Measurements from ENCODE around the gene CDH22.

CDH22 gene

DNA sequence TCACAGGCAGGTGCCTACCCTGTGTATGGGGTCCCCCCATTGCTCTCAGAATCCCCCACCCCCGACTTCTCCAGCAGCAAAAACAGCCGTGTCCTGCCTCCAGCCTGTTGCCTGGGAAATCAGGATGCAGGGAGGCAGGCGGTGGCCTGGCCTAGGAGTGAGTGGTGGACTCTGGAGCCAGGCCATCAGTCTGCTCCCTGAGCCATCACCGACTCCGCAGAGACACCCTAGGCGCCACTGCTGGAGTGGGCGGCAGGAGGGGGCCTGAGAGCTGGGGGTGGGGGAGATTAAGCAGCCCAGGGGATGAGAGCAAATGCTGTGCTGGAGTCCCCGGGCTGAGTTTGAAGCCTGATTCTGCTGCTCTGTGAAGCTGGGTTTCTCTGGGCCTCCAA lies 97.0 kb downstream of the CDH22 start:
- no peak for DNase-seq

DNA sequence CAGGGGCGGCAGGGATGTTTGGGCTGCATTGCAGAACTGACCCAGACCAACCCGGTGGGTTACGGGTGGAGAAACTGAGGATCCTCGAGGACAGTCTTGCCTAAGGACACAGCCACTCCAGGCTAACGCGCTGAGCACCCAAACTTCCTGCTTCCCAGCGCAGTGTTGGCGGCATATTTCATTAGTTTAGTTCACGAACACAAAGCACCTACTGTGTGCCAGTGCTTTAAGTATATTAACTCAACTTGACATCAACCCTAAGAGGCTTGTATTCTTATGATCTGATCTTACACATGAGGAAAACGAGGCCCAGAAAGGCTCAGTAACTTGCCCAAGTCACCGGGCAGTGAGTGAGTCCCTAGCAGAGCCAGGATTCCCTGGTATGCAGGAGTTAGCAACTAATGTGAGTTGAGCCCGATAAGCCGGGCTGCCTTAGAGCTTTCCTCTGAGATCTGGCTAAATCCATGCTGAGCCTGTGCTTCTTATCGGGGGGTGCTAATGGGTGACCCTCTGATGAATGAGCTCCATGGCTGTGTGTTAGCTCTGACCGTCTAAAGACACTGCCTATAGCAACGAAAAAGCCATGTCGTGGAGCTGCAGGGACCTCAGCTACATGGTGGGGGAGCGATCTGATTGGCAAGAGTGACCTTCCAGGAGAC lies 97.5 kb downstream of the CDH22 start:
- DNase-seq: no peak

DNA sequence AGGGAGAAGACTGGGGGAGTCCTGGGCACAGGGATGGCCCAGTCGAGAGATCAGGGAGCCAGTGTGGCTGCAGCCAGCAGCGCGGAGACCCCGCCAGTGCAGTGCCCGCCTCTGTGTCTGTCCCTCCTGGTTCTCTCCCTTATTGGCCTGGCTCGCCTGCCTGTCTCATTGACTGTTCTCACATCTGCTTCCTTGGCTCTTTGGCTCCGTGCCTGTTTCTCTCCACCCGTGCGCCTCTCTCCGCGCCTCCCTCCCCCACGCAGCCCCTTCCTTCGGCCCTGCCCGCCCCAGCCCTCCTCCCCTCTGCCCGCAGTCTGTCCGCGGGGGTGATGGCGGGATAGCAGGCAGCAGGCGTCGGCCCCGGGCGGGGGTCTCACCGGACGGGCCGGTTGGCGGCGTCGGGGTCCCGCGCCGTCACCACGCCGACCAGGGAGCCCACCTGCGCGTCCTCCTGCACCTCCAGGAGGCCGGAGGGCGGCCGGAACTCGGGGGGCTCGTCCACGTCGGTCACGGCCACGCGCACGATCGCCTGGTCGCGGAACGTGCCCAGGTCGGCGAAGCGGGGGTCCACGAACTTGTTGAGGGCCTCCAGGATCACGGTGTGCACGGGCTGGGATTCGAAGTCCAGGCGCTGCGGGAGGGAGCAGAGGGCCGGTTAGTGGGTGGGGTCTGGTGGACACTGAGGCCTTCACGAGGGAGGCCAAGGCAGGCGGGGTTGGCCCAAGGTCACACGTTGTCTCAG lies 98.2 kb downstream of the CDH22 start:
- DNase-seq: peak; percentile 97

DNA sequence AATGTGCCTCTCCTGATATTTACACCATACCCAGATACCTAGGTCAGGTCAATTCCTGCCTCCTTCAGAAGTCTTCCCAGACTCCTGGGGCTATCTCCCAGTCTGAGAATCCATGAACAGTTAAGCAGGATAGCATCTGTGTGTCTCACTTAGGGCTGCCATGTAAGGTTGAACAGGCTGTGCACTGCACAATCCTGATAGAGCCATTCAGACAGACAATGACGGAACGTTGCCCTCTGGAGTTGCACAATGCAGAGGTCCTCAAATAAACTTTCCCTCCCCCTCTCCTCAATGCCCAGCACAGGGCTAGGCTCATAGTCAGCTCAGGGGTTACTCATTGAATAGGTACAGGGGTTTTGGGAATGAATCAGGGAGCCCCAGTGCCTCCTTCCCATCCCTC lies 100.5 kb downstream of the CDH22 start:
- DNase-seq: no peak

DNA sequence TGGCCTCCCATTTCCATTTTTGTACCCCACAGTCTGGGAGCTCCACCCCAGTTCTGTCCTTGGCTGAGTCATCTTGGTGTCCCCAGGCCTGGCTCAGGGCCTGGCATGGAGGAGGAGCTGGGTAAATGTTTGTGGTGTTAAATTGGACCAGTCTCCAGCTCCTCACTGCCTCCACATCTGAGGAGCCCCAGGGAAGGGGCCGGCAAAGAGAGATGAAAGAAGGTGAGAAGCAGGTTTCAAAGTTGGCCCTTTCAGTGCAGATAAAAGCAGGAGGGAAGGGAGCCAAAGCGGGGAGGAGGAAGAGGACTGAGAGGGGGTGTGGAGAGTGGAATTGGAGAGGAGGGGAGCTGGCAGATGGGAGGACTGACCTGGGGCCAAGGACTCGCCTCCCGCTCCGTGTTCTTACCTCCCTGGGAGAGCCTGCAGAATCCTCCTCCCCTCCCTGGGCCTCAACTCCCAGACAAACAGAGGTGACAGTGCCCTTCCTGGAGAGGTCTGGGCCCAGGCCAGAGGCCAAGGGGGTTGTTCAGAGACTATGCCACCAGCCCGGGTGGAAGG lies 101.2 kb downstream of the CDH22 start:
- no peak for DNase-seq

DNA sequence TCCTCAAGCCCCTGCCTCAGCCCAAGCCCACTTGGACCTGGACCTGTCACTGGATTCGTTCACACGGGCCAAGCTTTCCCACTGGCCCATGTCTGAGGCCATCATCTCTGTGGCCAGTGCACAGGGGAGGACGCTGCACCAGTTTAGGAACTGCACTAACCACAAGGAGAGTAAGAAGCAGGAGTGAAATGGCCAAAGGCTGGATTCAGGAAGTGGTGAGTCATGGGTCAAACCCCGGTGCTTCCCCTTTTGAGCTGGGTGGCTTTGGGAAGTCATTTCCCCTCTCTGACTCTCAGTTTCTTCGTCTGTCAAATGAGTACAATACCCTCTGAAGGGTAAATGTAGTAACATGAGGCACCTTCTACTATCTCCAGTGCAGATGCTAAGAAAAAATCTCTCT lies 102.3 kb downstream of the CDH22 start:
- DNase-seq: no peak

DNA sequence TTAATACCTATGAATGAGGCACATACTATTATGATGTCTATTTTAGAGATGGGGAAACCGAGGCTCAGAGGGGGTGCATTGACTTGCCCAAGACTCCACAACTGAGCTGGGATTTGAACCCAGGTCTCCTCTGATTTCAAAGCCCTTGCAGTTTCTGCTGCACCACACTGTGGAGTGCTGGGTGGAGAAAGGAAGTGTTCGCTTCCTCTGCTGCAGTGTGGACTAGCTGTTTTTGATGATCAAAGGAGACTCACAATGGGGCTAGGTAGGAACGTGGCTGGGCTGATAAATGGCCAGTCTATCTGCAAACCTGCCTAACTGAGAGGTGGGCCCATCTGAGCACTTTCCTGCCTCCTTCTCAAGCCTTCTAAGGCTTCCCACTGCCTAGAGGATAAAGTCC lies 102.9 kb downstream of the CDH22 start:
- DNase-seq: no peak

DNA sequence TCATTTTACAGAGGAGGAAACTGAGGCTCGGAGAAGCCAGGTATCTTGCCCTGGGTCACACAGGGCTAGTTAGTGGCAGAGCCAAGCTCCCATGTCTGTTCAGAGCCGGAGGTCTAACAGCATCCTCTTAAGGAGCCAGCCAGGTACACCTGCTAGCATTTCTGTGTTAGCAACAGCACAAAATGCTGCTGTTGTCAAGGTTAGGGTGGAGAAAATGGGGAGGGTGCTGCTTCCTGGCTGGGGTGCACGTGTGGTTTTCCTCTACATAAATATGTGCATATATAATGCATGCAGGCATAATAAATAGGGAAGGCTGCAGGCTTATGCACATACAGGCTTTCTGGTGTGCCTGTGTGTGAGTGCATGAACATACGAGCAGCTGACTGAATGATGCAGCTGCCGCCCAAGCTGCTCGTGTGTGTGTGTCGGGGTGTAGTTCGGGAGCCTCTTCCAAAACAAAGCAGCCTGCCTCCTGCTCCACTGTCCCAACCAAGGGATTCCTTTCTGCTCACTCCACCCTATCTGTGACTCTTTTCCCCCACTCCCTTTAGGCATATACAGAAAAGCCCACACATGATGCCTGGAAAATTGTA lies 103.6 kb downstream of the CDH22 start:
- peak; percentile 86 for DNase-seq

DNA sequence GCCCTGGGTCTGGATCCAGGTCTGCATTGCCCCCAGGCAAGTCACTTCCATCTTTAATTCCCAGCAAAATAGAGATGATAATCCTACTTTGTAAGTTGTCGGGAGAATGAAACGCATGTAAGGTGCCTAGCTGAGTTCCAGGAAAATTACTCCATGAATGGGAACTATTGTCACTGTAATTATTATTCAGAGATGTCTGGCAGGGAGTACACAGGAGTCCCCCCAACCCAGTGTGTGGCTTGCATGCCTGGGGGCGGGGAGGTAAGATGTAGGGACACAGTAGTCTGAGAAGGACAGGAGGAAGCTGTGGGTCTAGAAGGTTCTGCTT lies 104.8 kb downstream of the CDH22 start:
- no peak for DNase-seq

DNA sequence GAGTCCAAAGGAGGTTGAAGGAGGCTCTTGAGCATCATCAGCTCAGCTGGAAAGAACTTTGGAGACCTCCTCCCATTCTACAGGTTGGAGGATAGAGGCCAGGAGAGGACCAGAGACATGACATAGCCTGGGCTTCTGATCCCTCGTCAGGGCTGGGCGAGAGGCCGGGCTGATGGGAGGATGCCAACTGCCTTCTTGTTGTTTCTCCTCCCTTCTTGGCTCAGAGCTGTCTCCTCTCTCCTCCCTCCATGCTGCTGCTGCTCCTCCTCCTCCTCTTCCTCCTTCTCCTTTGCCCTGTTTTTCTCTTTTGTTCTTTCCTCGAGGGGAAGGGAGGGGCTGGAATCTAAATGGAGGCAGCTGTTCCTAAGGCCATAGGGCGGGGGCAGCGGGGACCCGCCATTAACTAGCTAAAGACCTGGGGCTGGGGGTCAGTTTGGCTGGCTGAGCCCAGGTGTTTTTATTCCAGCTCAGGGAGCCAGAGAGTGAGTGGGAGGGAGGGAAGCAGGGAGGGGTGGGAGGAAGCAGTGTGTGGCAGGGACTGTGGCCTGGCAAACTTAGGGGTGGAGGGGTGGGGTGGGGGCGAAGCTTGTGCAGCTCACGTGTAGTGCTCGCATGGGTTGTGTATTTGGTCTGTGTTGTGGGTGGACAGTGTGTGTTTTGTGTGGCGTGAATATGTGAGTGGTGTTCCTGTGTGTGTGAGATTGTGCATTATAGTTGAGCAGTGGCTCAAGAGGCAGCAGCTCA lies 105.4 kb downstream of the CDH22 start:
- no peak for DNase-seq

DNA sequence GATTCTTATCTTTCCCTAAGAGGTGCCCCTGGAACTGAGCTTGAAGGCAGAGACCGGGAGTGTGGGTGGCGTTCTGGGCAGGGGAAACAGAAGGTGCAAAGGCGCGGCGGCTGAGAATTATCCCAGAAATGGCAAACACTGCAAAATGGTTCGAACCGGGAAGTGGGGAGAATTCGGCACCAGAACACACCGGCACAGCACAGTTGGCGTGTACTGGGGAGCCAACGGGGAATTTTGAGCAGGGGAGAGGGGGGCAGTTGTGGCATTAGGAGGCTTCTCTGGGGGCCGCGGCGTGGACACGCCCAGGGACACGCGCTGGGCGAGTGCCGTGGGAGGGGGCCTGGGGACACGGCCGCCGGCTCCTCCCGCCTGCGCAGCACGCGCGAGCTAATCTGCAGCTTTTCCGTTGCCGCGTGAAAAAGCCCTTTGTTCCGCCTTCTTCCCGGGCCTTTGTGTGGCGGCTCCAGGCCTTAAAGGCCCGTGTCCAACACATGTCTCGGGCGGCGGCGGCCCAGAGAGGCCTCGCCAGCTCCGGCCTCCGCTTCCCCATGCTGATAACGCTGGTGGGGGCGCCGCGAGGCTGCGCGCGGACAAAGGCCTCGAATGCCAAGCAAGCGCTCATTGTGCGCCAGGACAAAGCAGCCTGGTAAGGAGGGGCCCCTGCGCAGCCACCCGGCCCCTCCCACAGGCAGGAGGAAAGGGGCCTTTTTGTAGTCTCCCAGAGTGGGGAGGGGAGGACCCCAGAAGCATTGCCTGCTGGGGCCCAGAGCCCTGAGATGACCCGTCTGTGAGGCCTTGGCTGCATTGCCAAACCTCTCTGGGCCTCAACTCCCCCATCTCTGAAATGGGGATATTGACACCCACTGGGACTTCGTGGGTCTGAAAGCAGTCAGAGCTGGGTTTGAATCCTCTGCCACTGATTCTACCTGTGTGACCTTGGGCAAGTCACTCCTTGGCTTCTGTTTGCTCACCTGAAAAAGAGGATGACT lies 107.4 kb downstream of the CDH22 start:
- DNase-seq: no peak

DNA sequence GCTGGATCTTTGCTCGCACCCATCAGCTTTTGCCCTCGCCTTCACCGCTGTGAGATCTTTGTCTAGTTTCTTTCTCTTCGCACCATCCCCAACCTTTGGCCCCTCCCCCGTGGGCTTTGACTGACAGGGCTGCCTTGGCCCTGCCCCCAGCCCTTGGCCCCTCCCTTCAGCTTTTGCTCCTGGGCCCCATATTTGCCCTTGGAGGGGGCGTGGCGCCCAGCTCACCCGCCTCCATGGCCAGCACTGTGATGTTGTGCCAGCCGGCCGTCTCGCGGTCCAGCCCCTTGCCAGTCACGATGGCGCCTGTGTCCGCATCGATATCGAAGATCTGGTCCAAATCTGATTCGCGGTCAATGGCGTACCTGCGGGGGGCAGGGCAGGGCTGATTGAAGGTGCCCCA lies 109.1 kb downstream of the CDH22 start:
- DNase-seq: no peak

DNA sequence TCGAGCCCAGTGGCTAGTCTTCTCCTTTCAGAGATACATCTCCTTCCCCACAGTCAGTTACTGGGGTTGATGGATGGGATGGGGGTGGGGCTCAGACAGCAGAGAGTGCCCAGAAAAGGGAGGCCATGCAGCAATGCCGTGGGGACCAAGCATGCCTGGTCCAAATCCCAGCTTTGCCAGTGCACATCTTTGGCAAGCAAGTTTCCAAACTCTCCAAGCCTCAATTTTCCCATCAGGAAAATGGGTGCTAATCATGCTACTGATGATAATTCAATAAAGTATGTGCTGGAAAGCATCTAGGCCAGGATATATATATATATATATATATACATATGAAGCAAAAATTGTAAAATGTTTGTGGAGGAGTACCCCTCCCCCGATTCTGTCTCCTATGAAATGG lies 111.3 kb downstream of the CDH22 start:
- no peak for DNase-seq

DNA sequence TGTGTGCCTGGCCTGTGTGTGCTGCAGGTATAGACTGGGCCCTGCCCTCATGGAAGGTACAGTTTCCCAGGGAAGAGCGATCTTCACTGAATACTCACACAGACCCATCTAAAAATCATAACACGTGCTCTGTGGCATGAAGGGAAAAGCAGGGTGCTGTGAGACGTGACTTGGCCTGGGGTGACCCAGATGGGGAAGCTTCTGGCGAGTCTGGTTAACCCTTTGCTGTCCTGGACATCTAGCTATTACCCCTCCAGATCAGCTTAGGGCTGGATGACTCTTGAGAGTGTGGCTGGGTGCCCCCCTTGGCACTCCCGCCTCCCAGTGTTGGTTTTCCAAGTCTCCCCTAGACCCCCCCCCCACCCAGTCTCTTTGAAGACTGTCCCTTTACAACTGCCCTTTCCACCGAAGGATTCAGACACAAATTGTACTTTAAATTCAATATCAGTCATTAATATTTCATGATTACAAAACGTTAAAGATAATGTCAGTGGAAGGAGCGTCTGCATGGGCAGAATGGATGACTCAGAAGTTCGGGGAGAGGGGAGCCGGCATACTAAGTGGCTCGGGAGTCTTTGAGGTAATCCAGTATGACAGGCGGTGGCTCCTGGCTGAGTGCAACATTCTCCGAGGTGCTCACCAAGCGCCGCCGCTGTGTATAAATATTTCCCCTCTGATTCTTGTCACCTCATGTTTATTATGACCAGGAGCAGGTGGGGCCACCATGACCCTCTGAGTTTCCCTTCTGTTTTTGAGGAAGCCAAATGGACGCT lies 112.8 kb downstream of the CDH22 start:
- peak; percentile 38 for DNase-seq

DNA sequence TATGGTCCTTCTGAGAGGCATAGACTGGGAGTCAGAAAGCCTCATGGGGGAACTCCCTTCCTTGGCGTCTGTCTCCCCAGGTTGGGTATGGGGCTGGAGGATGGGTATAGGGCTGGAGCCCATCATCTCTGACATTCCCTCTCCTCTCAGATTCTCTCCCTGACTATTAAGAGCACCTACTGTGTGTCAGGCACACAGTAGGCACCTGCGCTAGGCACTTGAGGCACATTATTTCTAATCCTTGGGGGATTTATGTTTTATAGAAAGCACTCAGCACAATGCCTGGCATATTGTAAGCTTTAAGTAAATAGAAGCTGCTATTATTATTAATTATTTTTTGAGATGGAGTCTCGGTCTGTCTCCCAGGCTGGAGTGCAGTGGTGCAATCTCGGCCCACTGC lies 113.9 kb downstream of the CDH22 start:
- DNase-seq: no peak

DNA sequence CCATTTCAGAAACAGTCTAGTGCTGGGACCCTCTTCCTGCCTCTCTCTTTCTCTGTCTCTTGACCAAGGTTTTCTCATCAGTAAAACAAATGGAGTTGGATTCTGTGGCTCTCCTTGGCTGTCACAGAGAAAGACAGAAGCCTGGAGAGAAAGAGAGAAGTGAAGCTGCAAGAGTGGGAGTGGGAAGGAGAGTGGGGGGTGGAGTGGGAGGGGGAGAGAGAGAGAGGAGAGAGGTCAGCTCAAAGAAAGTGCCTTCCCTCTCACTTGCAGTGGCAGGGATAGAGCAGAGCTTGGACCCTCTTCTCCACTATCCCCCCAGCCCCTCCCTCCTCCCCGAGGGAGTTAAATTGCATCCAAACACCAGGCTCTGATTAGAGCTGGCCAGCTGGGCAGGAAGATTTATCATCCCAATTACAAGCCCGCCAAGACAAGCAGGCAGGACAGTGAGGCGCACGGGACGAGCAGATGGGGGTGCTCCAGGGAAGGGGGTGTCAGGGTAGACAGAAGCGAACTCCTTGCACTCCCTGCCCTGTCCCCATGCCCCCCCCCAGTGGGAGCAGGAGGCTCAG lies 115.8 kb downstream of the CDH22 start:
- DNase-seq: peak; percentile 41

DNA sequence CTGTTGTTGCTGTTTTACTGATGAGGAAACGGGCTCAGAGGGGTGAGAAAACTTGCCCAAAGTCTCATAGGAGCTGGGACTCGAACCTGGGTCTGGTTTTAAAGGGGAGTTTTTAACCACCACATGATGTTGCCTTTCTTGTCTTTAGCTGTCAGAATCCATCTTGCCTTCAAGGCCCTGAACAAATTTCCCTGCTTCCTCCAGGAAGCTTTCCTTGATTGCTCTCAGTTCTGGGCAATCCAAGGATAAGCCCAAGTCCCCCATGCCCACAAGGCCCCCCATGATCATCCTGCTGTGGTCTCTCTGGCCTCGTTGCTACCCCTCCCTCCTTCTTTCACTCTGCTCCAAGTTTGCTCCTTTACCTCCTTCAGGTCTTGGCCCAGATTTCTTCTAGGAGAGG lies 116.7 kb downstream of the CDH22 start:
- no peak for DNase-seq

DNA sequence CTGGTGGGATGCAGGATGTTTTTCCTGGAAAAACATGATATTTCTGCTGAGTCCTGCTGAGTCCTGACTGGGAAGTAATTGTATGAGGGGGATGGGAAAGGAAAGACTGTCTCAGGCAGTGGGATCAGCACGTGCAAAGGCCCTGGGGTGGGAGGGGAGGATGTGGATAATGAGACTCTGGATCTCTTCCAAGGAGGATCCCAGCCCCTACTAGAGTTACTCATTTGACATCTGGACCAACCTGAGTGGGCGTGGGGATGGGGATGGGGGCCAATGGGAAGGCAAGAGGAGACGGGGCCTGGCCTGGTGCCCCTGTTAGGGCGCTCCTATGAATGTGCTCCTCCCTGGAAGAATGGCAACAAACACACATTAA lies 117.1 kb downstream of the CDH22 start:
- DNase-seq: peak; percentile 55

DNA sequence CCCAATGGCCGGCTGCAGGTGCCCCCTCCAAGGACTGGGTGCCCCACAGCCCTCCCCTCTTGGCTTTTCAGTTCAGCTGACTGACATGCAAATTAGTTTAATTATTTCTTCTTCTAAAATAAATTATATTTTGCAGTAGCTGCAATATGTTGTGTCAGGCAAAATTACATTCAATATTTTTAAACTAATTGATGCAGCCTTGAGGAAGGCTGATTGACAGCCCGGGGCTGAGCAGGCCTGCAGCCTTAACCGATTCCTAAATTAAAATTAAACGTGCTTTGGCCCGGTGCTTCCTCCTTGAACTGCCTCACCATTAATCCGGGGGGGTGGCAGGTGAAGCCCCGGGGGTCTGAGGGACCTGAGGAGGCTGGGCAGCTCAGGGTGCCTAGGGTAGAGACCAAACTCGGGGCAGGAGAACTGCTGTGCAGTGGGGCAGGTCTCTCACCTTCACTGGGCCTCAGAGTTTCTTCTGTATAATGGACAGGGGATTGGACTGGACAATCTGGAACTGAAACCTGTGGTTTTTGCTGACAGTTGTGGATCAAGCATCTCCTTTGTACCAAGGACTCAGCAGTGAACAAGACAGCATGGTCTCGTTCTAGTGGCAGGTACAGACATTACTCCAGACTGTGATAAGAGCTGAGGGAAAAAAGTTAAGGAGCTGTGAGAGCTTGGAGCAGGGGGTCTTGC lies 117.7 kb downstream of the CDH22 start:
- no peak for DNase-seq

DNA sequence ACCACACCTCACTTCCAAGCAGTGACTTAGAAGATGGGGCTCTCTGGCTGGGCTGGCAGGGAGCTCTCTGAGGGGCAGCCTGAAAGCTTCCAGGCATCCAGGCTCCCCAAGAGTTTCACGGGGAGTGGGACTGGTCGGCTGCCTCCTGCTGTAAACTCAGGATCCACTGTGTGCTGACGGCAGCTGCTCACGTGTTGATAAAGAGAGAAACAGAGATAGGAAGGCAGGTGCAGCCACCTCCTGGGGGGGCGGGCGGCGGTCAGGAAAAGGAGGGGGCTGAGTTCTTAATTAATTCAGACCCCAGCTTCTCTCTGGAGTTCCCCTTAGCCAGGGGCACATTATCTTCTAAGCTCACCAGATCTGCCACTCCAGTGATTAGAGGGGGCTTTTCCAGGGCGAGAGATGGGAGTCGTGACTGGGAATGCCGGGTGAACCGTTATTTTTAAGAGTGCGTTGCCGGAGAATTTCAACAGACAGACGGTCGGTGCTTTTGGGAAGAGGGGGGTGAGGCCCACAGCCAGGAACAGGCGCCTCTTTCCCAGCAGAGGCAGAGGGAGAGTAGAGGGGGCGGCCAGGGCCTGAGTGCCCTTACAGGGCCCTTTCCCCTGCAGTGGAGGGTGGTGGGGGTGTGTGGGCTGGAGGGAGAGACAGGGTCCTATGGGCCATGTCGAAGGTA lies 119.3 kb downstream of the CDH22 start:
- peak; percentile 91 for DNase-seq

Data from NCI-H2171 treated with DMSO at 0.1 percent for 48 hours (cell line).